DMS 273 (cell line): ENCODE results near the gene EXOC7.
"Not testable (repeated sequence)": the region's sequence is repeated elsewhere in the genome, so short reads cannot be mapped to it uniquely, and the experiment has no call there.

ENCODE experiments used
- DNase-seq: peaks from one replicate; lab custom pipeline; 2025; ENCODE audit not compliant: unreplicated experiment; lab: John Stamatoyannopoulos, UW

Gene EXOC7

DNA sequence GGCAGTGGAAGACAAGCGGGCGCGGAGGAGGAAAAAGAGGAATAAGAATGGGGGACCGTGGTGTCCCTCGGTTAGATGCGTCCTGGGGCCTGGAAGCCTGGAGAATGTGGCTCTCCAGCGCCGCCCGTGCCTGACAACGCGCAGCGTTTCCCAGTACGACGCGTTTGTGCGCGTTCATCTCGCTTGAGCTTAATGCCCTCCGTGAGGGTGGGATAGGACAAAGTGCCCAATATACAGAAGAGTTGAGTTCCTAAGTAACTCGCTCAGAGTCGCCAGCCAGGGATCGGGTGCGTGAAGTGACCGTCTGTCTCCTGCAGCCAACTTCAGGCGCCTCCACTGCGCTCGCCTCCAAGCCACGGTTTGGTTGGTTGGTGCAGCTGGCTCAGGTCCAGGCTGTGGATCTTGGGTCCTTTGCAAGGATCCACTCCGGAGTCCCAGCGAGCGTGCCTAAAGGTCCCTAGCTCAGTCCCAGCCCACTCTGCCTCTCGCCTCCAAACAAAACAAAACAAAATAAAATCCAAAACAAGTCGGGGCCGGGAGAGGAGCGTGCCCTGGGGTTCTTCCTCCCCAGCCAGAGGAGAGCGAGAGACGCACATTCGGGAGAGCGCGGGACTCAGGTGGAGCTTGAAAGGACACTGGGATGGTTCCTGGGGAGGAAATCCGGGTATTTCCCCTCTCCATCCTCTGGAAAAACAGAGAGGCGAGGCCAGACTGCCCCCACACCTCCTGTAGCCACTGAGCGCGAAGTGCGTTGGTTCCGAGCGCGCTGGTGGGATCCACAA is 28.0 kb downstream of the EXOC7 start:
- DNase-seq = peak; percentile 69

DNA sequence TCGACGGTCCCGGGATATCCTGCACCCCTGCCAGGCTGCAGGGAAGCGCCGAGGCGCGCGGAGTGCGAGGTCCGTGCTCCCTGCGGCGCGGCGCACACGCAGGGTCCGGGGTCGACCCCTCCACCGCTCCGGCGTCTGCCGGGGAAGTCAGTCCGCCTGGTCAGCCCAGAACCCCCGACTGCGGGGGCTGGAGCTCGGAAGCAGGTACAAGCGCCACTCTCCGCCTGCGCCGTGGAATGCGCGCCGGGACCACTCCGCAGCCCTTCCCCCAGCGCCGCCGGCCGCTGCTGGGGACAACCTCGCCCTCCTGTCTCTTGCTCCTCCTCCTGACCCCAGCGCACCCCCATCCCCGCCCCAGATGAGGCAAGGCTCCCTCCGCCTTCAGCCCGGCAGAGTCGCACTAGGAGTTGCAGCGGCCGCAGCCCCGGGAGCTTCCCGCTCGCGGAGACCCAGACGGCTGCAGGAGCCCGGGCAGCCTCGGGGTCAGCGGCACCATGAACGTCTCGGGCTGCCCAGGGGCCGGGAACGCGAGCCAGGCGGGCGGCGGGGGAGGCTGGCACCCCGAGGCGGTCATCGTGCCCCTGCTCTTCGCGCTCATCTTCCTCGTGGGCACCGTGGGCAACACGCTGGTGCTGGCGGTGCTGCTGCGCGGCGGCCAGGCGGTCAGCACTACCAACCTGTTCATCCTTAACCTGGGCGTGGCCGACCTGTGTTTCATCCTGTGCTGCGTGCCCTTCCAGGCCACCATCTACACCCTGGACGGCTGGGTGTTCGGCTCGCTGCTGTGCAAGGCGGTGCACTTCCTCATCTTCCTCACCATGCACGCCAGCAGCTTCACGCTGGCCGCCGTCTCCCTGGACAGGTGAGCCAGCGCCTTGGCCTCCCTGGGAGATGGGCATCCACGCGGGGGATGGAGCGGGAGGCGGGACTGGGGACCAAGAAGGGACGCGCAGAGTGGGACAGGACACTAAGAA is 28.9 kb downstream of the EXOC7 start, which contains the start of gene GALR2:
Gene GALR2 (plus strand): TSS at position 392 of the 974 bp plus-strand sequence. CDS start 103 bp downstream, at position 495.
- peak; percentile 30 for DNase-seq

DNA sequence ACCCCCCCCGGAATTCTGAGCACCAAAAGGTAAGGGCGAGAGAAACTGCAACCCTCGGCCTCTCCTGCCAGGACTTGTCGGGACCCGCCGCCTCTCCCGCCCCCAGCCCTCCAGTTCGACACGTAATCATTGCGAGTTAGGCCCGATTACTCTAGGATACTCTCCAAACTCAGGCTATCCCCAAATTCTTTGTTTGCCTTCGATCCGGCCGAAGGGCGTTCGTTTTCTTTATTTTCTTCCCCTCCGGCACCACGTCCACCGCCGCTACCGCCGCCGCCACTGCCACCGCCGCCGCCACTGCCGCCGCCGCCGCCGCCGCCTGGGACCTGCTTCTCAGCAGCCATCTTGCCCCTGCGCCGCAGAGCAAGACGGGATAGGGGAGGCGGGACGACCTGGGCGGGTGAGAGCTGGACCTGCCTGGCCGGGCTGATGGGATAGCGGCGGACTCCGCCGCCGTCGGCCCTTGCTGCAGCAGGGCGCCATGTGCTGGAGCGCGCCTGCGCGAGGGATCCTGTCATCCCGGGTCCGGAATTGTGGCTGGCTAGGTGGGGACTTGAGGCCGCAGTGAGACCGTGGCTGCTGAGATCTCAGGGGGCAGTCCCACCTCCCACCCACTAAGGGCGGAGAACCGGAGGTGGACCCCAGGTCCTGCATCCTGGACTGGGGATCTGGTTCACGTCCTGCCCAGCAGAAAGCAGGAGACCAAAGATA is 31.3 kb downstream of the EXOC7 start, which contains the start of gene SRP68:
Gene SRP68 (minus strand): TSS at position 370 of the 711 bp plus-strand sequence. CDS start 26 bp downstream, at position 344.
- DNase-seq = peak; percentile 95

DNA sequence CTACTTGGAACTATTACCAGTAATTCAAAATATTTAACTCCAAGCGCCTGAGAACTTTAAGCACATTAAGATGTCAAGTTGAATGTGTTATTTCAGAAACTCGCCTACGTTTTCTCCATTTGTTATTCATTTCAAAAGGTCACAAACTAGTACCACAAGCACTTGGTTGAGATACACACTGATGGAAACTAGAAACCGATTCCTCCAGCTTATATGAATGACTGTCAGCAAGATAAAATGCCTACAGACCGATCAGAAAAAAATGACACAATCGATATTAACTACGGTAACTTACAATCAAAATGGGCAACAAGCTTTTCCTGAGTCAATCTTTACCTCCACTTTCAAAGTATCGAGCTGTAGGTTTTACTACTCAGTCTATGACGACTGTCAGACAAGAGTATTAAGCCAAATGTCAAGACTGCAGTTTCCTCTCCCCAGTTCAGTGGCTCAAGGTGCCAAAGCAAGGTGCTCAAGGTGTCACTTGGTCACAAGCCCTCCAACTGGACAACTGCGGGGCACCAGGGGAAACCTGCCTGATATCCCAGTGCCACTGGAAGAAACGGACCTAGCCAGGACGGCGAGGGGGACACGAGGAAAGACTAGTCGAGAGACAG is 31.9 kb downstream of the EXOC7 start:
- DNase-seq = no peak

GRCh38 chr17:76065775-76066174 is 37.8 kb downstream of the EXOC7 start:
- no peak for DNase-seq

- no peak for DNase-seq
These were observed 39.6 kb downstream of the EXOC7 start for GRCh38 chr17:76063875-76064546.

DNA sequence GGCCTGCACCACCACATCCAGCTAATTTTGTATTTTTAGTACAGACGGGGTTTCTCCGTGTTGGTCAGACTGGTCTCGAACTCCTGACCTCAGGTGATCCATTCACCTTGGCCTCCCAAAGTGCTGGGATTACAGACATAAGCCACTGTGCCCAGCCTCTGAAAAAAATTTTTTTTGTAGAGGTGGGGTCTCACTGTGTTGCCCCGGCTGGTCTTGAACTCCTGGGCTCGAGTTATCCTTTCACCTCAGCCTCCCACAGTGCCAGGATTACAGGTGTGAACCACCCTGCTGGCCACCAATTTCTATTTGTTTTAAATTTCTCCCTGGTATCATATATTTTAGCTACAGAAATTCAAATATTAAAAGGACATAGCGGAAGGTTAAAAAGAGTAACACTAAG is 45.3 kb downstream of the EXOC7 start:
- DNase-seq = not testable (repeated sequence)

- DNase-seq = no peak
These were observed 46.7 kb downstream of the EXOC7 start for GRCh38 chr17:76056882-76057281.

- DNase-seq = no peak
These were observed 49.5 kb downstream of the EXOC7 start for GRCh38 chr17:76054112-76054476.

- no peak for DNase-seq
These were observed 50.1 kb downstream of the EXOC7 start for GRCh38 chr17:76053246-76054111.

GRCh38 chr17:76051561-76051960 is 52.0 kb downstream of the EXOC7 start:
- no peak for DNase-seq

- DNase-seq = no peak
These were observed 52.8 kb downstream of the EXOC7 start for GRCh38 chr17:76050538-76051467.

- no peak for DNase-seq
These were observed 53.6 kb downstream of the EXOC7 start for GRCh38 chr17:76049836-76050537.

GRCh38 chr17:76049239-76049638 is 54.3 kb downstream of the EXOC7 start:
- DNase-seq = no peak

DNA sequence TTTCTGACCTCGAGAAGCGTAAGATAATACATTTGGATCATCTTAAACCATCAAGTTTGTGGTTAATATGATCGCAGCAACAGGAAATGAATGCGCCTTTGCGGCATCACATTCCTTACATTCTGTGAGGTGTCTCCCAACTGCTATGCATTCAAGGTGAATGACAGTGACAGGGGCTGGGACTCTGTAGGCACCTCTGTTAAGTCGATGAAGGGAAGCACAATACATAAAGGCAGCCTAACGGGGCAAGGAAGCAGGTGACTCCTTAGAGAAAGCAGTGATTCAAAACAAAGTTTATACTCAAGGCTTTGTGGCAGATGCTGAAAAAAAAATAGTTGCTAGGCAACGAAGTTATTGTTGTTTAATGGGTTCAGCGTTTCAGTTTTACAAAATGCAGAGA is 54.9 kb downstream of the EXOC7 start:
- no peak for DNase-seq

DNA sequence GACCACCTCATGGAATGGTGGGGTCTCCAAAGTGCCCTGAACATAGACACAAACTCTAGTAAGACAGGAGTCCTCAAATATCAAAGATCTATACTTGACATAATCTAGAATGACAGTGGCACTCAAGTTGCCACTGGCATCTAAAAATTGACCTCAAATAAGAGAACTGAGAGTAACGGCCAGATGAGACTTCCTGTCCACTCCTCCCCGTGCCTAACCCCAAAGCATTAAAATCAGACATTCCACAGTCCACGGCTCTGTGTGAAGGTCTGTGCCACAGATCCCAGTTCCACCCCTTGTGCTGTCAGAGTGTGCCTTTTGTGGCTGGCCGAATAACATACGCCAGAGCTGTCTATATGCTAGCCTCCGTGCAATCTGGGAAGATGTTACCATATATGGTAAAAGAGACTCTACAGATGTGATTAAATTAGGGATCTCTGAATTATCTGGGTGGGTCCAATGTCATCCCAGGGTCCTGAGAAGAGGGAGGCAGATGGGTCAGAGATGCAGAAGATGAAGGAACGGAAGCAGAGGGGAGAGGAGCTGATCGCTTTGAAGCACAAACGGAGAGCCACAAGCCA is 55.5 kb downstream of the EXOC7 start:
- DNase-seq = no peak

- DNase-seq = no peak
These were observed 57.5 kb downstream of the EXOC7 start for GRCh38 chr17:76046064-76046463.
